ENCODE data around the gene ACAT2.
"Not testable (repeated sequence)": the region's sequence is repeated elsewhere in the genome, so short reads cannot be mapped to it uniquely, and the experiment has no call there.

The ACAT2 gene

GRCh38 chr6:159730332-159730676, 31.5 kb upstream of the ACAT2 start:
- no peak for DNase-seq (ENCODE audit: low read depth)

GRCh38 chr6:159732550-159732949, 29.3 kb upstream of the ACAT2 start:
- DNase-seq (ENCODE audit: low read depth): not testable (repeated sequence)

GRCh38 chr6:159733395-159733794, 28.4 kb upstream of the ACAT2 start:
- DNase-seq (ENCODE audit: low read depth): not testable (repeated sequence)

- DNase-seq (ENCODE audit: low read depth): no peak
Observed at GRCh38 chr6:159736908-159737307, 24.9 kb upstream of the ACAT2 start.

- DNase-seq (ENCODE audit: low read depth): no peak
Observed at GRCh38 chr6:159739341-159739740, 22.5 kb upstream of the ACAT2 start.

- DNase-seq (ENCODE audit: low read depth): no peak
Observed at GRCh38 chr6:159742165-159742564, 19.7 kb upstream of the ACAT2 start.

- no peak for DNase-seq (ENCODE audit: low read depth)
Observed at GRCh38 chr6:159745081-159745480, 16.8 kb upstream of the ACAT2 start.

- DNase-seq (ENCODE audit: low read depth): no peak
Observed at GRCh38 chr6:159746759-159747158, 15.1 kb upstream of the ACAT2 start.

GRCh38 chr6:159748127-159748526, 13.7 kb upstream of the ACAT2 start:
- DNase-seq (ENCODE audit: low read depth): not testable (repeated sequence)

- DNase-seq (ENCODE audit: low read depth): no peak
Observed at GRCh38 chr6:159751448-159751847, 10.4 kb upstream of the ACAT2 start.

GRCh38 chr6:159753081-159753872, 8.6 kb upstream of the ACAT2 start:
- DNase-seq (ENCODE audit: low read depth): no peak

- no peak for DNase-seq (ENCODE audit: low read depth)
Observed at GRCh38 chr6:159754401-159754800, 7.4 kb upstream of the ACAT2 start.

- no peak for DNase-seq (ENCODE audit: low read depth)
Observed at GRCh38 chr6:159754959-159755914, 6.6 kb upstream of the ACAT2 start.

GRCh38 chr6:159756508-159756907, 5.3 kb upstream of the ACAT2 start:
- no peak for DNase-seq (ENCODE audit: low read depth)

- DNase-seq (ENCODE audit: low read depth): no peak
Observed at GRCh38 chr6:159758031-159759001, 3.5 kb upstream of the ACAT2 start.

- DNase-seq (ENCODE audit: low read depth): no peak
Observed at GRCh38 chr6:159759645-159760044, 2.2 kb upstream of the ACAT2 start.

- peak; percentile 39 for DNase-seq (ENCODE audit: low read depth)
Observed at GRCh38 chr6:159760602-159761057, 1.2 kb upstream of the ACAT2 start.

- no peak for DNase-seq (ENCODE audit: low read depth)
Observed at GRCh38 chr6:159761129-159761872, 544 bp upstream of the ACAT2 start.

GRCh38 chr6:159762681-159763293, 942 bp downstream of the ACAT2 start:
- no peak for DNase-seq (ENCODE audit: low read depth)

GRCh38 chr6:159766906-159767305, 5.1 kb downstream of the ACAT2 start:
- DNase-seq (ENCODE audit: low read depth): no peak

GRCh38 chr6:159769470-159769869, 7.6 kb downstream of the ACAT2 start:
- DNase-seq (ENCODE audit: low read depth): no peak

Measured in GM04503 (cell line).